GM23338 (cell line): ENCODE measurements around the gene NUP153. TPM values are rescaled to one million over a fixed set of nuclear protein-coding genes. Genes with fewer than 3 reads are reported as not detected.

Experiments used
- ATAC-seq: fragments of 200-7000 bp; cut with Tn5 transposase; 3 replicates; pipeline ENCODE4 v1.9.1; 2020
- DNase-seq: peaks from one replicate; pipeline ENCODE4 v3.0.0-alpha.2; 2015; ENCODE audit warnings: low spot score
- H2AFZ ChIP-seq: fragments of 200-600 bp; sonication (generic); 2 replicates; pipeline ENCODE4 v1.8.0; 2016; ENCODE audit warnings: antibody characterized with exemption, mild to moderate bottlenecking, moderate library complexity
- H3F3A ChIP-seq: fragments of 200-600 bp; sonication (generic); replicated peaks from 2 replicates; pipeline ENCODE4 v1.8.0; 2017; ENCODE audit warnings: antibody characterized with exemption, mixed run types, low read depth
- H3K27ac ChIP-seq: fragments of 200-600 bp; sonication (generic); 2 replicates; pipeline ENCODE4 v1.6.1; 2016; ENCODE audit warnings: low read depth
- H3K27me3 ChIP-seq: fragments of 200-600 bp; sonication (generic); 2 replicates; pipeline ENCODE4 v1.8.0; 2016; ENCODE audit warnings: mild to moderate bottlenecking, mixed run types, moderate library complexity; ENCODE audit not compliant: insufficient read depth
- H3K36me3 ChIP-seq: fragments of 200-600 bp; sonication (generic); 2 replicates; pipeline ENCODE4 v1.8.0; 2016; ENCODE audit warnings: mild to moderate bottlenecking; ENCODE audit not compliant: insufficient read depth
- H3K4me1 ChIP-seq: fragments of 200-600 bp; sonication (generic); 2 replicates; pipeline ENCODE4 v1.8.0; 2016; ENCODE audit warnings: mild to moderate bottlenecking, moderate library complexity; ENCODE audit not compliant: insufficient read depth
- H3K4me2 ChIP-seq: fragments of 200-600 bp; sonication (generic); 2 replicates; pipeline ENCODE4 v1.7.1; 2017; ENCODE audit warnings: mixed run types
- H3K4me3 ChIP-seq: fragments of 200-600 bp; sonication (generic); 2 replicates; pipeline ENCODE4 v1.6.1; 2016; ENCODE audit warnings: mixed run types
- H3K79me2 ChIP-seq: fragments of 200-600 bp; sonication (generic); replicated peaks from 2 replicates; pipeline ENCODE4 v1.8.0; 2017; ENCODE audit warnings: mild to moderate bottlenecking; ENCODE audit not compliant: insufficient read depth
- H3K9me2 ChIP-seq: fragments of 200-600 bp; sonication (generic); 2 replicates; pipeline ENCODE4 v1.8.0; 2017; ENCODE audit not compliant: insufficient read depth
- H4K20me1 ChIP-seq: fragments of 200-600 bp; sonication (generic); replicated peaks from 2 replicates; pipeline ENCODE4 v1.8.0; 2017; ENCODE audit warnings: mild to moderate bottlenecking; ENCODE audit not compliant: insufficient read depth
- H3K27ac Mint-ChIP-seq: 2 replicates; pipeline ENCODE4 v1.8.0; 2020; ENCODE audit warnings: inconsistent platforms, mild to moderate bottlenecking, moderate library complexity, mixed read lengths
- H3K27me3 Mint-ChIP-seq: 3 replicates; pipeline ENCODE4 v1.8.0; 2022; ENCODE audit warnings: low read depth, mild to moderate bottlenecking, moderate library complexity, mixed read lengths, inconsistent platforms; ENCODE audit not compliant: insufficient read depth, poor library complexity
- H3K36me3 Mint-ChIP-seq: 3 replicates; pipeline ENCODE4 v1.8.0; 2021; ENCODE audit warnings: low read depth, mild to moderate bottlenecking, inconsistent platforms, moderate library complexity, mixed read lengths
- H3K4me1 Mint-ChIP-seq: 3 replicates; pipeline ENCODE4 v1.8.0; 2020; ENCODE audit warnings: mild to moderate bottlenecking, inconsistent platforms, mixed read lengths
- H3K4me3 Mint-ChIP-seq: 3 replicates; pipeline ENCODE4 v1.8.0; 2021; ENCODE audit warnings: moderate library complexity, mild to moderate bottlenecking, inconsistent platforms, mixed read lengths
- H3K9me3 Mint-ChIP-seq: 3 replicates; pipeline ENCODE4 v1.8.0; 2020; ENCODE audit warnings: moderate library complexity, mild to moderate bottlenecking, inconsistent platforms, mixed read lengths
- CREB1 ChIP-seq: fragments of 250-450 bp; sonication (Bioruptor Pico); IDR thresholded peaks from 2 replicates; pipeline ENCODE4 v1.5.0; 2020; ENCODE audit warnings: low read depth, mild to moderate bottlenecking, moderate library complexity
- CTCF ChIP-seq, 2 experiments: fragments of 200-600 bp in 1 of 2; sonication (generic) in 1 of 2; conservative IDR thresholded peaks; 2 replicates each; pipeline versions ENCODE4 v1.5.1 to v1.6.1; 2016 to 2017; ENCODE audit warnings: antibody characterized with exemption in 2 of 2, low read depth in 2 of 2, mild to moderate bottlenecking in 2 of 2, moderate library complexity in 1 of 2
- EZH2 ChIP-seq: fragments of 200-600 bp; sonication (generic); IDR thresholded peaks from one replicate; pipeline ENCODE4 v1.8.0; 2017; ENCODE audit warnings: antibody characterized with exemption, mild to moderate bottlenecking, low read depth; ENCODE audit not compliant: unreplicated experiment
- EZH2phosphoT487 ChIP-seq: fragments of 200-600 bp; sonication (generic); IDR thresholded peaks from one replicate; pipeline ENCODE4 v1.8.1; 2018; ENCODE audit warnings: antibody characterized with exemption; ENCODE audit not compliant: unreplicated experiment
- POLR2AphosphoS5 ChIP-seq: IDR thresholded peaks from 2 replicates; pipeline ENCODE4 v1.6.1; 2016; ENCODE audit warnings: antibody characterized with exemption, low read depth
- REST ChIP-seq: IDR thresholded peaks from one replicate; pipeline ENCODE4 v1.6.1; 2018; ENCODE audit warnings: antibody characterized with exemption; ENCODE audit not compliant: unreplicated experiment
- ZNF114 ChIP-seq: fragments of 250-450 bp; sonication (Bioruptor Pico); IDR thresholded peaks from 2 replicates; pipeline ENCODE4 v1.5.0; 2020; ENCODE audit warnings: mild to moderate bottlenecking, moderate library complexity
- ZNF331 ChIP-seq: fragments of 250-450 bp; sonication (Bioruptor Pico); IDR thresholded peaks from 2 replicates; pipeline ENCODE4 v1.5.0; 2020; ENCODE audit warnings: low read depth, mild to moderate bottlenecking, moderate library complexity
- ZNF462 ChIP-seq: fragments of 250-450 bp; sonication (Bioruptor Pico); IDR thresholded peaks from 2 replicates; pipeline ENCODE4 v1.5.0; 2020; ENCODE audit warnings: mild to moderate bottlenecking, moderate library complexity
- polyA plus RNA-seq: library from polyadenylated mRNA; unstranded; fragments of >200 nt; fragmentation: Nextera tagmentation; extraction: Ambion mirVana; gene quantifications from 2 replicates; pipeline ENCODE4 v1.2.1, GENCODE V29; 2016
- total RNA-seq: library from RNA; depleted of rRNA; stranded (reverse); fragments of >200 nt; shearing (Covaris generic); gene quantifications from 2 replicates; pipeline ENCODE4 v1.2.3, GENCODE V29; 2014

NUP153 gene
- total and polyA plus RNA-seq, 2 experiments from 2014 or later: 23.8 to 88.4 TPM

GRCh38 chr6:17740559-17741220 is 34.0 kb upstream of the NUP153 start:
- Histone ChIP-seq H3K36me3 (no peaks in the 10 kb centered on the region), H4K20me1 (no peaks in the 10 kb centered on the region), H3K4me1 (no peaks in the 10 kb centered on the region), H3K4me3 (no peak overlapping the region), H3F3A (no peaks in the 10 kb centered on the region), H3K4me2 (no peak overlapping the region), H3K27me3 (no peaks in the 10 kb centered on the region), H3K27ac (no peak overlapping the region), H2AFZ (no peak overlapping the region), H3K9me2 (0 out of 2 replicates have a peak, but pooled peaks cover 5% of the 10 kb centered on the region), H3K79me2 (no peaks in the 10 kb centered on the region)
- H3K4me3 Mint-ChIP-seq: no peak overlapping the region
- H3K4me1 Mint-ChIP-seq: no peaks in the 10 kb centered on the region
- H3K36me3 Mint-ChIP-seq: peaks cover 10% of the 10 kb centered on the region; the same call in 2 of the 3 replicates
- H3K27ac Mint-ChIP-seq: no peak overlapping the region
- H3K27me3 Mint-ChIP-seq: peaks cover 8% of the 10 kb centered on the region
- ATAC-seq (no peak), DNase-seq (no peak)
- H3K9me3 Mint-ChIP-seq: peaks cover 32% of the 10 kb centered on the region
- TF ChIP-seq REST (no peak), ZNF331 (CRISPR knock-in tag) (no peak), POLR2AphosphoS5 (no peak), ZNF114 (CRISPR knock-in tag) (no peak), EZH2 (no peak), CTCF (conservative IDR thresholded peaks at IDR 0.05; ENCODE audit: low read depth in 2 of 2) (no peak), EZH2phosphoT487 (no peak)

GRCh38 chr6:17737704-17738252 is 31.1 kb upstream of the NUP153 start:
- Mint-ChIP-seq H3K27ac (no peak overlapping the region), H3K27me3 (peaks cover 4% of the 10 kb centered on the region), H3K36me3 (peaks cover 14% of the 10 kb centered on the region; the same call in 2 of the 3 replicates), H3K4me3 (no peak overlapping the region), H3K4me1 (no peaks in the 10 kb centered on the region), H3K9me3 (peaks cover 43% of the 10 kb centered on the region)
- H3K79me2 ChIP-seq: no peaks in the 10 kb centered on the region
- H3K4me2 ChIP-seq: no peak overlapping the region
- no peak overlapping the region for H2AFZ ChIP-seq
- H3K27ac ChIP-seq: no peak overlapping the region
- no peaks in the 10 kb centered on the region for H3F3A ChIP-seq
- no peaks in the 10 kb centered on the region for H4K20me1 ChIP-seq
- no peak overlapping the region for H3K4me3 ChIP-seq
- ATAC-seq (no peak), DNase-seq (no peak)
- H3K36me3 ChIP-seq: no peaks in the 10 kb centered on the region
- no peak for TF ChIP-seq CREB1 (CRISPR knock-in tag)
- TF ChIP-seq ZNF462 (CRISPR knock-in tag): no peak
- no peaks in the 10 kb centered on the region for H3K27me3 ChIP-seq
- 0 out of 2 replicates have a peak, but pooled peaks cover 5% of the 10 kb centered on the region for H3K9me2 ChIP-seq
- H3K4me1 ChIP-seq: no peaks in the 10 kb centered on the region
